Activated T-cell treated with anti-CD3 and anti-CD28 coated beads, Interleukin-2, amount 50 U/mL, for 1 hour (primary cell): ENCODE data around the gene C12orf43.

ENCODE experiments used
- DNase-seq: peaks from one replicate; pipeline ENCODE4 v3.0.0-alpha.2; 2020

The C12orf43 gene

GRCh38 chr12:120998435-120998834 is 17.9 kb downstream of the C12orf43 start:
- DNase-seq, result no peak

GRCh38 chr12:120997448-120997847 is 18.8 kb downstream of the C12orf43 start:
- DNase-seq, result no peak

GRCh38 chr12:120996133-120996746 is 20.0 kb downstream of the C12orf43 start:
- no peak for DNase-seq

GRCh38 chr12:120994589-120995337 is 21.5 kb downstream of the C12orf43 start:
- no peak for DNase-seq

GRCh38 chr12:120994059-120994458 is 22.2 kb downstream of the C12orf43 start:
- DNase-seq, result no peak

- no peak for DNase-seq
Observed at GRCh38 chr12:120993496-120993895, 22.8 kb downstream of the C12orf43 start.

- no peak for DNase-seq
Observed at GRCh38 chr12:120992989-120993388, 23.3 kb downstream of the C12orf43 start.

GRCh38 chr12:120991965-120992364 is 24.3 kb downstream of the C12orf43 start:
- no peak for DNase-seq

GRCh38 chr12:120990487-120991055 is 25.7 kb downstream of the C12orf43 start:
- no peak for DNase-seq

GRCh38 chr12:120989687-120990086 is 26.6 kb downstream of the C12orf43 start:
- DNase-seq, result no peak

GRCh38 chr12:120988658-120989057 is 27.6 kb downstream of the C12orf43 start:
- DNase-seq, result no peak

GRCh38 chr12:120988234-120988633 is 28.1 kb downstream of the C12orf43 start:
- DNase-seq, result no peak

- DNase-seq, result no peak
Observed at GRCh38 chr12:120984351-120984898, 31.9 kb downstream of the C12orf43 start.

- no peak for DNase-seq
Observed at GRCh38 chr12:120983759-120984158, 32.5 kb downstream of the C12orf43 start.

- DNase-seq, result no peak
Observed at GRCh38 chr12:120982659-120983058, 33.6 kb downstream of the C12orf43 start.

- no peak for DNase-seq
Observed at GRCh38 chr12:120981407-120981941, 34.8 kb downstream of the C12orf43 start.

GRCh38 chr12:120980800-120981368 is 35.4 kb downstream of the C12orf43 start:
- no peak for DNase-seq

GRCh38 chr12:120979862-120980696 is 36.2 kb downstream of the C12orf43 start:
- no peak for DNase-seq

GRCh38 chr12:120979220-120979861 is 36.9 kb downstream of the C12orf43 start:
- no peak for DNase-seq

GRCh38 chr12:120978296-120979219 is 37.7 kb downstream of the C12orf43 start, which contains the start of gene HNF1A:
Gene HNF1A (plus strand): TSS chr12:120978543. CDS start chr12:120978769, 226 bp downstream.
- DNase-seq, result no peak
